Measurements from ENCODE around the gene OR10H4. TPM values are rescaled to one million over a fixed set of nuclear protein-coding genes. Genes with fewer than 3 reads are reported as not detected.
"Not testable (repeated sequence)": the region's sequence is repeated elsewhere in the genome, so short reads cannot be mapped to it uniquely, and the experiment has no call there.

OR10H4 gene
- total RNA-seq, 1 experiment from 2014 or later = not detected

DNA sequence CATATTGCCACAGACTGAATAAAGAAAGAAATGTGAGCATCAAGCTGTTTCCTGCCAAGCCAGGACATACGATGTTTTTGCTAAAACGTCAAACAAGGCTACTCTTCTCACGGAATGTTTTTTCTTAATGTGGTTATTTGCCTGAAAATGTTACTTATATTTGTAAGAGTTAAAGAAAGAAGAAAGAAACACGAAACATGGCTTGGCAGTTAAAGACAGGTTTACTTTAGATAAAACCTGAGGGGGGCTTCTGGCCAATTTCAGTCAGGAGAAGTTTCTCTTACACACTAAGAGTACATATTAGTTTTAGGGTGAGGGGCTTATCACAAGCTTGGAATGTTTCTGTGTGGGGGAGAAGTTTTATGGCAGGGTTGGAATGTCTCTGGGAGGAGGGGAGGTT is 4.4 kb upstream of the OR10H4 start:
- DNase-seq (ENCODE audit: low spot score) = no peak

DNA sequence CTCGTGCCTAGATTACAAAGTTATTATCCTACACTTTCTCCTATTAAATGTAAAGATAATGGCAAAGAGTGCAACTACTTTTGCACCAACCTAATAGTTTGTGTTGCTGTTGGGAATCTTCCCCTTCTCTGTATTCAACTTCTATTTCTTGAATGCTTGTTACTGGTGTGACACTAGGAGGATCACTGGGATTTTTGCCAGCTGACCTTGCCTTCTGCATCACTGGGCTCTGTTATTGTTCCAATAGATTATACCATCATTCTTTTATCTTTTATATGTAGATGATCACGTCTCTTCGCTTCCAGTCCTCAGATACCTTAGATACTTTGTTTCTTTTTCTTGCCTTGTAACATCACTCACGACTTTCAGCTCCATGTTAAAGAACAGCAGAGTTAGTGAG is 3.5 kb upstream of the OR10H4 start:
- no peak for DNase-seq (ENCODE audit: low spot score)

DNA sequence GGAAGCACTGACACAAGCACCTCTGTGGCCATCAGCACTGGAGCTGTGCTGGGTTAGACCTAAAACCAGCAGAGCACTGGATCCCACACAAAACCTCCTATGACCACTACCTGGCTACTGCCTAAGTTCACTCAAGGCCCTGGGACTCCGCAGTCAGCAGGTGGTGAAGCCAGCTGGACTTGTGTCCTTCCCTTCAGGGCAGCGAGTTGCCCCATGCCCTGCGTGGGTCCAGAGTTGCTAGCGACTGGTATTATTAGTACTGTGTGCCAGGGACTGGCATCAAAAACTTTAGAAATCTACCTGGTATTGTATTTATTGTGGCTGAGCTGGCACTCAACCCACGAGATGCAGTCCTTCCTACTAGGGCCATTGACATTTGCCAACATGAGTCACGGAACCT is 6.0 kb downstream of the OR10H4 start:
- no peak for DNase-seq (ENCODE audit: low spot score)

DNA sequence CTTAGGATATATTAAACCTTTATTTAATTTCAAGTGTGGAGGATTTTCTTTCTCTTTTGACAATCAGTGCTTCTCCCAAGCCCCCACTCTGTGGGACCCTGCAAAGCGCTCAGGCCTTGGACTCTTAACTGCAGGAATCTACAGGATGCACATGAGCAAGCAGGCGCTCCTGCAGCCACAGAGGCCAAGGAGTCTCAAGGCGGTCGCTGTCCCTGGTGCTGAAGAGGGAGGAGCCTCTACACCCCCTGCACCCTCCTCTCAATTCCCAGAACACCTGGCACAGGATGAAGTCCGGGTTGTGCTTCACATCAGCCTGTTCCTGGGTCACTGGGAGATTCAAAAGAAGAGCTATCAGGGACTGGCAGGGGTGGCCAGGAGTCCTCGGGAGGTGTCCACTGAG is 13.5 kb downstream of the OR10H4 start:
- peak; percentile 39 for DNase-seq (ENCODE audit: low spot score)

DNA sequence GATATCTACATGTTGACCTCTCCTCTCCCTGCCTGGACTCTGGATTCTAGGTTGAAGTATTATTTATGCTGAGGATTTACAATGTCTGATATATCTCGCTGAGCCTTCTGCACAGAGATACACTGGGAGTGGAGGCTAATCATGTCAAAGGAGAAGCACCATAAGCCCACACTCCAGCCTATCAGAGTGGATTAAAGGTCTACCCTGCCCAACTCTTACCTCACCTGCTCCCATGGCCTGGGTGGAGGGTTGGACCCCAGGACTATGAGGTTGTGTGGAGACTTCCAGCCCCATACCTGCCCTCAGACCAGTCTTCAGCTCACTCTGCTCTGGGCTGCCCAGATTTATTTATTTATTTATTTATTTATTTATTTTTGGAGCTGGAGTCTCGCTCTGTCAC is 15.4 kb downstream of the OR10H4 start:
- no peak for DNase-seq (ENCODE audit: low spot score)

DNA sequence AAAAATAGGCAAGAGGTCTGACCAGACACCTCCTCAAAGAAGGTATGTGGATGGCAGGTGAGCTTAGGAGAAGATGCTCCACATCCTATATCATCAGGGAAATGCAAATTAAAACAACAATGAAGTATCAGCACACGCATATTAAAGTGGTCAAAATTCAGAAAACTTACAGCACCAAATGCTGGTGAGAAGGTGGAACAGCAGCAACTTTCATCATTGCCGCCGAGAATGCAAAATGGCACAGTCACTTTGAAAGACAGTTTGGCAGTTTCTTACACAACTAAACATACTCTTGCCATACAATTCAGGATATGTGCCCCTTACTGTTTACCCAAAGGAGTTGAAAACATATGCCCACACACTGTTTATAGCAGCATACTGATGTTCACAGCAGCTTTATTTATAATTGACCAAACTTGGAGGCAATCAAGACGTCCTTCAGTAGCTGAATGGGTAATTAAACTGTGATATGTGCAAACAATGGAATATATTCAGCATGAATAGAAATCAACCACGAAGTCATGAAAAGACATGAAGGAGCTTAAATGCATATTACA is 22.5 kb downstream of the OR10H4 start:
- no peak for DNase-seq (ENCODE audit: low spot score)

DNA sequence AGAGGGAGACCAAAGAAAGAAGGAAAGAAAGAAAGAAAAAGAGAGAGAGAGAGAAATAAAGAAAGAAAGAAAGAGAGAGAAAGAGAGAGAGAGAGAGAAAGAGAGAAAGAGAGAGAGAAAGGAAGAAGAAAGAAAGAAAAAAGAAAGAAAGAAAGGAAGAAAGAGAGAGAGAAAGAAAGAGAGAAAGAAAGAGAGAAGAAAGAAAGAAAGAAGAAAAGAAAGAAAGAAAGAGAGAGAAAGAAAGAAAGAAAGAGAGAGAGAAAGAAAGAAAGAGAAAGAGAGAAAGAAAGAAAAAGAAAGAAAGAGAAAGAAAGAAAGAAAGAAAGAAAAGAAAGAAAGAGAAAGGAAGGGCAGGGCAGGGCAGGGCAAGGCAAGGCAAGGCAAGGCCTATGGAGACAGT is 23.2 kb downstream of the OR10H4 start:
- not testable (repeated sequence) for DNase-seq (ENCODE audit: low spot score)

DNA sequence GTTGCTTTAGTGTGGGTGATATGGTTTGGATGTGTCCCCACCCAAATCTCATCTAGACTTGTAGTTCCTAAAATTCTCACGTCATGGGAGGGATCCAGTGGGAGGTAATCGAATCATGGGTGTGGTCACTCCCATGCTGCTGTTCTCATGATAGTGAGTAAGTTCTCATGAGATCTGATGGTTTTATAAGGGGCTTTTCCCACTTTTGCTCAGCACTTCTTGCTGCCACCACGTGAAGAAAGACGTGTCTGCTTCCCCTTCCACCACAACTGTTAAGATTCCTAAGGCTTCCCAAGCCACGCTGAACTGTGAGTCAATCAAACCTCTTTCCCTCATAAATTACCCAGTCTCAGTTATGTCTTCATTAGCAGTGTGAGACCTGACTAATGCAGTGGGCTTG is 26.0 kb downstream of the OR10H4 start:
- no peak for DNase-seq (ENCODE audit: low spot score)

DNA sequence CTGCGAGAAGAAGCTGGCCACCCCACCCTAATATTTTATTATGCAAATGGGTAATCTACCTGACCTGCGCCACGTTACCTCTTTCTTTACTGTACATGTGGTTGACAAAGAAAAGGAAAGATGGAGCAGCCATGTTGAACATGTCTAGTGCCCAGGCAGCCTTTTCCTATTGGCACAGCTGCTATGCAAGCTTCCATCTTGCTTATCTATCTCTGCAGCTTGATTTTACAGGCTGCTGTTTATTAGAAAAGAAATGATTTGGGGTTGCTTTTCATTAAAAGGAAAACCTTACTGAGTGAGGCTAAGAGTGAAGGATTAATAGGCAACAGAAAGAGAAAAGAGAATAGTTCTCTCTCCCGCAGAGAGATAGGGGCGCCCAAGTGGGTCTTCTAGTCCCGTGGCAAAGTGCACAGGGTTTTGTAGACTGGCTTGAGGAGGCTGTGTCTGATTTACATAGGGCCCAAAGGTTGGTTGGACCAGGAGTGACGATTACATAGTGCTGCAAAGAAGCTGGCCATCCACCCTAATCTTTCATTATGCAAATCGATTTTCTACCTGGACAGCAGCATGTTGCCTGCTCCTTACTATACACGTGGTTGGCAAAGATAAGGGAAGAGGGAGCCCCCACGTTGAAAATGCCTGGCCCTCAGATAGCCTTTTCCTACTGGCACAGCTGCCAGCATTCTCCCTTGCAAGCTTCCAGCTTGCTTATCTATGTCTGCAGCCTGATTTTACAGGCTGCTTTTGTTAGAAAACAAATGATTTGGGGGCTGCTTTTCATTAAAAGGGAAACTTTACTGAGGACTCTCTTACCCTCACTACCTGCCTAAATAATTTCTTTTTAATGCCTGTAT is 28.3 kb downstream of the OR10H4 start:
- no peak for DNase-seq (ENCODE audit: low spot score)

DNA sequence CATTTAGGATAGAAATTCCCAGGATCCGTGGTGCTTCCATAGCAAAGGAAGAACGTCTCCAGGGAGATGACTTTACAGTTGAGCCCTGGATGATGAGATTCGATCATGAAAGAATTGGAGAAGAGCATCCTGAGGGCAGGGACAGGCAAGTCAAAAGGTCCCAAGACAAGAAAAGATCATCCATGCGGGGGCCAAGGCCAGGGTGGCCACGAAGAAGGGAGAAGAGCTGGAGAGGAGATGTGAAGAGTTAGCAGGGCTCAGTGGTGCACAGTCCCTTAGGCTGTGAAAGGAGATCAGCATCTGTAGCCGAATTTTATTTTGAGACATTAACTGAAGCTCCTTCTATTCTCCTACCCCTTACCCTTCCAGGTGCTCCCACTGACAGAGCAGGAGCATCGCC is 28.9 kb downstream of the OR10H4 start:
- DNase-seq (ENCODE audit: low spot score) = no peak

DNA sequence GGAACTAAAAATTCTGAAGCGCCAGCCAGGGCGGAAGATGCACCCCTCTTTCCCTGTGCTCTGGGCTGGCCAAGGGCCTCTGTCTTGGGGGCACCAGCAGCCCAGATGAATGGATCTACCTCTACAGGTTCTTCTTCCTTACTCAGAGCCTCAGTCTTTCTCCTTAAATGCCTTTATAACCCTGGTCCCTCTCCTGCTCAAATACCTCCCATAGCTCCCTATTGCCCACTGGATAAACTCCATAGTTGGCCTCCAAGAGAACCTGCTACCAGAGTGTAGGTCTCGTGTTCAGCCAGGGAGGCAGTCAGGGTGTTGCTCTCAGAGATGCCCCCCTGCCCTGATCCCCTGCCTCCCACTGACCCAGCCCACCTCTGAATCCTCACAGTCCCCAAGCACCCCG is 30.5 kb downstream of the OR10H4 start:
- no peak for DNase-seq (ENCODE audit: low spot score)

DNA sequence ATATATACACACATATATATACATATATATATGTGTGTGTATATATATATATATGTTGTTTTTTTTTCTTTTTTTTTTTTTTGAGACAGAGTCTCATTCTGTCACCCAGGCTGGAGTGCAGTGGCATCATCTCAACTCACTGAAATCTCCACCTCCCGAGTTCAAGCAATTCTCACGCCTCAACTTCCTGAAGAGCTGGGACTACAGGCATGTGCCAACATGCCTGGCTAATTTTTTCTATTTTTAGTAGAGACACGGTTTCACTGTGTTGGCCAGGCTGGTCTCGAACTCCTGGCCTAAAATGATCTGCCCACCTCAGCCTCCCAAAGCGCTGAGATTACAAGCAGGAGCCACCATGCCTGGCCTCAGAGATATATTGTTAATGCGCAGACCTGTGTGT is 37.0 kb downstream of the OR10H4 start:
- not testable (repeated sequence) for DNase-seq (ENCODE audit: low spot score)

DNA sequence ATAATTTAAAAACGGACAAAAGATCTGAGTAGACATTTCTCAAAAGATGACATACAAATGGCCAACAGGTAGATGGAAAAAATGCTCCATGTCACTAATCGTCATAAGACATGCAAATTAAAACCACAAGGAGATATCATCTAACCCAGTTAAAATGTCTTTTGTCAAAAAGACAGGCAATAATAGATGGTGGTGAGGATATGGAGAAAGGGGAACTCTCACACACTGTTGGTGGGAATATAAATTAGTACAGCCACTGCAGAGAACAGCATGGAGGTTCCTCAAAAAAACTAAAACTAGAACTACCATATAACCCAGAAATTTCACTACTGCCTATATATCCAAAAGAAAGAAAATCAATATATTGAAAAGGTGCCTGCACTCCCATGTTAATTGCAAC is 37.9 kb downstream of the OR10H4 start:
- DNase-seq (ENCODE audit: low spot score) = no peak

DNA sequence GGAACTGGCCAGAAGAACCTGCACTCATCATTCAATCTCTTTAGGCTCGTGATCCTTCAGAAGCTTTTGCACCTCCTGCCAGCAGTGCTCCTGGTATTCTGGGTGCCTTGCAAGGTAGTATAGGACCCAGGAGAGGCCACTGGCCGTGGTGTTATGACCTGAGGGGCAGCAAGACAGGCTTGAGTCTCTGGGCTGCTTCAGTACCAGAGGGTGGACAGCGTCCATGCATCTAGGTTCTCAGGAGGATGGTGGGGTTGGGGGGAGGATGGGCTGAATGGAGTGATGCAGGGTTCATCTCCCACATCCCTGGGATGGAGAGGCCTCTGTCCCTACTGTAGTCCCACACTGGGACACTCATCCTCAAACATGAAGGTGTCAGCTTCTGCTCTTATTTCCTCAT is 41.1 kb downstream of the OR10H4 start:
- no peak for DNase-seq (ENCODE audit: low spot score)

DNA sequence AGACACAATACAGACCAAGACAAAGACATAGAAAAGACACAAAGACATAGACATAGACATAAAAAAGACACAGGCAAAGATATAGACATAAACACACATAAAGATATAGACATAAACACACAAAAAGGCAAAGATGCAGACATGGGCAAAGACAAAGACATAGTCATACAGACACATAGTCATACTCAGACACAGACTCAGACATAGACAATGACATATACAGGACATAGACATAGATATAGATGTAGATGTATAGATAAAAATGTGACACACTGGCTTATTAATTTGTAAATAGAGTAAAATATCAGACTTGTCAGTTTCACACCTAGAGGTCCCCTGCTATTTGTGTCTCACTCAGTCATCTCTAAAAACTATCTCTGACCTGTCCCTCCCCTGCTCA is 42.8 kb downstream of the OR10H4 start:
- no peak for DNase-seq (ENCODE audit: low spot score)

DNA sequence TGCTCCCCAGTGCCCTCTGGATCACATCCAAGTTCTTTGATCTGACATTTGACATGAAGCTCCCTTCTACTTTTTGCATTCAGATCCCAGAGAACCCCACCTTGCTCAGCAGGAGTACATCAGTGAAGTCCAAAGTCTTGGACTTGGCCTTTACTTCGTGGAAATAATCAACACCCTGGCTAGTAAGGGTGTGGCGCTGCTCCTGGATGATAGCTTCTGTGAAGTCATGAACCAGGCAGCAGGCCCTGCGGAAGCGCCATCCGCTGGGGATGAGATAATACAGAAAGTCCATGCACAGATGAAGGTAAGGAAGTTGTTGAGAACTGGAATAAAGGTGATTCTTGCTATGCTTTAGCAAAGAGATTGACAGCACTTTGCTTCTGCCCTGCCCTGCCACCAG is 43.2 kb downstream of the OR10H4 start:
- no peak for DNase-seq (ENCODE audit: low spot score)

DNA sequence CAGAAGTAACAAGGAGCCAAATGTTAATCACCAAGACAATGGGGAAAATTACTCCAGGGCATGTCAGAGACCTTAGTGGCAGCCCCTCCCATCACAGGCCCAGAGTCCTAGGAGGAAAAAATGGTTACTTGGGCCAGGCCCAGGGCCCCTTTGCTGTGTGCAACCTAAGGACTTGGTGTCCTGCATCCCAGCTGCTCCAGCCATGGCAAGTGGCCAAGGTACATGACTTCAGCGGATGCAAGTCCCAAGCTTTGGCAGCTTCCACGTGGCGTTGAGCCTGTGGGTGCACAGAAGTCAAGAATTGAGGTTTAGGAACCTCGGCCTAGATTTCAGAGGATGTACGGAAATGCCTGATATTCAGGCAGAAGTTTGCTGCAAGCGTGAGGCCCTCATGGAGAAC is 46.7 kb downstream of the OR10H4 start:
- DNase-seq (ENCODE audit: low spot score) = no peak

DNA sequence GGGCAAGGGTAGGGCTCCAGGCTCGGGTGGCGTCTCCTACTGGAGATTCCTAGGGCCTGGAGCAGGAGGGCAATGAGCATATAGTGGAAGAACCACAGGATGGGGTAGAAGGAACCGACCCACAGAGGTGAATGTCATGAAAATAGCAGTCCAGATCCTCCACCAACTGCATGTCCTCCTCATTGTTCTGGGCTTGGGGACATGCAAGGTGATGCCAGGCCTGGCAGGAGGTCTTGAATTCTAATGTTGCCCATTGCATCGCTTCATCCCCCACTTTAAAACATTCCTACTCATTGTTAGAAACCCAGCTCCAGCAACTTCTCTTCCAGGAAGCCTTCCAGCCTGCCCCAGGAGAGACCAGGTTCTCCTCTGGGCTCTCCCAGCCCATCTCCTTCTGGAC is 49.4 kb downstream of the OR10H4 start:
- DNase-seq (ENCODE audit: low spot score) = no peak

Other genes with a start within 250 kb of the OR10H4 start
- not detected in 2 replicates for gene OR10H2, start 221.0 kb upstream of the OR10H4 start, total RNA-seq (2014; rRNA removed; shearing (Covaris generic))
- gene OR10H3, start 211.0 kb upstream of the OR10H4 start, total RNA-seq (2014; rRNA removed; shearing (Covaris generic)) = not detected in 2 replicates
- gene OR10H5, start 161.3 kb upstream of the OR10H4 start, total RNA-seq (2014; rRNA removed; shearing (Covaris generic)) = 0.18 TPM in 1 of 2 replicates, not detected in the other
- not detected in 2 replicates for gene OR10H1, start 133.3 kb upstream of the OR10H4 start, total RNA-seq (2014; rRNA removed; shearing (Covaris generic))
- 0.18 TPM in 1 of 2 replicates, not detected in the other for gene CYP4F2, start 50.9 kb upstream of the OR10H4 start, total RNA-seq (2014; rRNA removed; shearing (Covaris generic))
- gene CYP4F11, start 14.5 kb upstream of the OR10H4 start, total RNA-seq (2014; rRNA removed; shearing (Covaris generic)) = 0.29 and 0.58 TPM in 2 replicates
- 160 and 166 TPM in 2 replicates for gene TPM4, start 127.5 kb downstream of the OR10H4 start, total RNA-seq (2014; rRNA removed; shearing (Covaris generic))
- gene RAB8A, start 162.9 kb downstream of the OR10H4 start, total RNA-seq (2014; rRNA removed; shearing (Covaris generic)) = 37.4 and 45.9 TPM in 2 replicates
- 5.8 and 9.2 TPM in 2 replicates for gene HSH2D, start 194.7 kb downstream of the OR10H4 start, total RNA-seq (2014; rRNA removed; shearing (Covaris generic))
- not detected in 2 replicates for gene CIB3, start 224.5 kb downstream of the OR10H4 start, total RNA-seq (2014; rRNA removed; shearing (Covaris generic))
- gene FAM32A, start 236.4 kb downstream of the OR10H4 start, total RNA-seq (2014; rRNA removed; shearing (Covaris generic)) = 56.2 and 59.9 TPM in 2 replicates
- gene AP1M1, start 248.9 kb downstream of the OR10H4 start, total RNA-seq (2014; rRNA removed; shearing (Covaris generic)) = 49.4 and 65.8 TPM in 2 replicates

All from HT-29 (cell line).